Thyroid gland (tissue), 4 donors: Measurements from ENCODE around the gene KCNH5. TPM values are rescaled to one million over a fixed set of nuclear protein-coding genes. Genes with fewer than 3 reads are reported as not detected.
"Not testable (repeated sequence)": the region's sequence is repeated elsewhere in the genome, so short reads cannot be mapped to it uniquely, and the experiment has no call there.

ENCODE experiments used
- DNase-seq, 2 donors: peaks; one replicate each; pipeline ENCODE4 v3.0.0-alpha.2; 2019
- H3K27ac ChIP-seq, 3 donors: fragments of 200-600 bp; sonication (generic); 1 replicate in 2 of 3; 2 replicates in 1 of 3; pipeline ENCODE4 v1.5.1; 2016 to 2019; ENCODE audit warnings: mild to moderate bottlenecking in 1 of 3, moderate library complexity in 1 of 3
- H3K27me3 ChIP-seq: fragments of 200-600 bp; sonication (generic); one replicate; pipeline ENCODE4 v1.5.1; 2019
- H3K36me3 ChIP-seq, 2 donors: fragments of 200-600 bp; sonication (generic); one replicate each; pipeline ENCODE4 v1.5.1; 2016 to 2019
- H3K4me1 ChIP-seq, 2 donors: fragments of 200-600 bp; sonication (generic); one replicate each; pipeline ENCODE4 v1.5.1; 2017 to 2019
- H3K4me3 ChIP-seq, 3 donors: fragments of 200-600 bp; sonication (generic); replicated peaks in 1 of 3; 1 replicate in 2 of 3; 2 replicates in 1 of 3; pipeline ENCODE4 v1.5.1; 2016; ENCODE audit warnings: mild to moderate bottlenecking in 1 of 3
- H3K9me3 ChIP-seq: fragments of 200-600 bp; sonication (generic); one replicate; pipeline ENCODE4 v1.5.1; 2017
- CTCF ChIP-seq, 6 experiments: fragments of 200-600 bp in 3 of 6; fragments of 450-650 bp in 3 of 6; sonication (generic) in 3 of 6; IDR thresholded peaks; one replicate each; pipeline ENCODE4 v1.5.1; 2016 to 2019; ENCODE audit warnings: antibody characterized with exemption in 6 of 6, mild to moderate bottlenecking in 2 of 6, inconsistent platforms in 1 of 6, moderate library complexity in 1 of 6
- POLR2A ChIP-seq, 2 donors: fragments of 450-650 bp; IDR thresholded peaks; one replicate each; pipeline ENCODE4 v1.6.1; 2017; ENCODE audit warnings: antibody characterized with exemption in 2 of 2, mild to moderate bottlenecking in 2 of 2, moderate library complexity in 1 of 2
- WGBS, 2 donors: methylation state at CpG; one replicate each; pipeline ENCODE4 v1.1.5; 2017; 5-methylcytosine and 5-hydroxymethylcytosine counted together
- intact Hi-C: fragments of 100-400 bp; cut with DNase I; formaldehyde crosslinking; loops from one replicate; pipeline ENCODE4 v1.15.1; 2023
- total RNA-seq, 4 donors: library from RNA; depleted of rRNA; stranded (reverse); fragments of >200 nt; gene quantifications; one replicate each; pipeline ENCODE4 v1.2.3, GENCODE V29; 2016

The KCNH5 gene
- total RNA-seq, 4 donors from 2014 or later: not detected

- Histone ChIP-seq H3K4me1 (no peaks in the 10 kb centered on the region), H3K27me3 (no peaks in the 10 kb centered on the region), H3K4me3 (no peak overlapping the region), H3K36me3 (no peaks in the 10 kb centered on the region), H3K9me3 (no peaks in the 10 kb centered on the region), H3K27ac (no peak overlapping the region)
- no peak for DNase-seq
- WGBS, 2 donors: 66 to 67% methylated on average over 2 of the region's 2 CpGs
- intact Hi-C loops: no loop called here
- TF ChIP-seq CTCF (IDR thresholded peaks at IDR 0.05): no peak
- TF ChIP-seq POLR2A (IDR thresholded peaks at IDR 0.05): no peak
Observed at GRCh38 chr14:62824086-62824485, 221.2 kb downstream of the KCNH5 start.

DNA sequence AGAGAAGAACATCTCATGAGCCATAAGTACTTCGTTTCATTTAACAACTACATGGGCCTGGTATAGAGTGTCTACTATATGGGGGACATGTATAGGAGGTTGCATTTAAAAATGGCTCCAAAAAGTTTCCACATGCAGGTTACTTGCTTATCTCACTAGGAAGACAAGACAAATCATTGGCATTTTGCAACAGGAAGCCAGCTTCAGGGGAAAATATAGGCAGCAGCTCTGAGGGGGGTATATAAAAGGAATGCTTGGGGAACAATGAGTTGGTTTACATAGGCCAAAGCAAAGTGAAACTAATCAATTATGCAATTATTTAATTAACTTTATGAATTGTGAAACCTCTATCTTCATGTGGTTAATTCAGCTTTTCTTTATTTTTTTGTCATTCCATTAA, 225.3 kb downstream of the KCNH5 start:
- no peak overlapping the region for H3K27ac ChIP-seq
- intact Hi-C loops: no loop called here
- H3K4me3 ChIP-seq: no peak overlapping the region
- DNase-seq: no peak
- no peaks in the 10 kb centered on the region for H3K27me3 ChIP-seq
- H3K36me3 ChIP-seq: no peaks in the 10 kb centered on the region
- 78 to 83% methylated on average over 1 of the region's 1 CpG for WGBS, 2 donors
- no peaks in the 10 kb centered on the region for H3K9me3 ChIP-seq
- TF ChIP-seq CTCF (IDR thresholded peaks at IDR 0.05): no peak
- TF ChIP-seq POLR2A (IDR thresholded peaks at IDR 0.05): no peak
- no peaks in the 10 kb centered on the region for H3K4me1 ChIP-seq

- Histone ChIP-seq H3K27me3 (no peaks in the 10 kb centered on the region), H3K36me3 (no peaks in the 10 kb centered on the region), H3K27ac (no peak overlapping the region), H3K9me3 (no peaks in the 10 kb centered on the region), H3K4me3 (no peak overlapping the region), H3K4me1 (no peaks in the 10 kb centered on the region)
- DNase-seq: no peak
- WGBS, 2 donors: 77 to 80% methylated on average over 4 of the region's 4 CpGs
- intact Hi-C loops: no loop called here
- no peak for TF ChIP-seq POLR2A (IDR thresholded peaks at IDR 0.05)
- no peak for TF ChIP-seq CTCF (IDR thresholded peaks at IDR 0.05)
Observed at GRCh38 chr14:62807636-62808035, 237.6 kb downstream of the KCNH5 start.

DNA sequence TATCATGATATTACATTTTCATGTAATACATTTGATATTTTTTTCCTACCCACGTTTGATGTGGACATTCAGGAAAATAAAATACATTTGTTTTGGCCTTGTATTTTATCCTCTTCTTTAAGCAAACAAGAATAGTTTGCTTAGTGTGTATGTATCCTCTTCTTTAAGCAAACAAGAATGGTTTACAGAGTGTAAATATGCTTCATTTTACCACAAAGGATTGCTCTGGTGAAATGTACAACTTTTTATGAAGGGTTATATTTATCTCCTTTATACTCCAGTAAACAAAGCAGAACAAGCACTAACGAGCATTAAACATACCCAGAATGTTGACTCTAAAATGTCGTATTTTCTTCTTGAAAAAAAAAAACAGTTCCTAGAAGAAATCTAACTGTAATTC, 244.7 kb downstream of the KCNH5 start:
- intact Hi-C loops: no loop called here
- Histone ChIP-seq H3K4me3 (no peak overlapping the region), H3K36me3 (no peaks in the 10 kb centered on the region), H3K27me3 (no peaks in the 10 kb centered on the region), H3K9me3 (no peaks in the 10 kb centered on the region), H3K27ac (no peak overlapping the region), H3K4me1 (no peaks in the 10 kb centered on the region)
- WGBS, 2 donors: 63 to 69% methylated on average over 3 of the region's 3 CpGs
- DNase-seq: no peak
- no peak for TF ChIP-seq POLR2A (IDR thresholded peaks at IDR 0.05)

GRCh38 chr14:62796431-62796830, 248.8 kb downstream of the KCNH5 start:
- TF ChIP-seq POLR2A (IDR thresholded peaks at IDR 0.05) (no peak), CTCF (IDR thresholded peaks at IDR 0.05) (no peak)

GRCh38 chr14:62792578-62792977, 252.7 kb downstream of the KCNH5 start:
- Histone ChIP-seq H3K9me3 (no peaks in the 10 kb centered on the region), H3K27me3 (no peaks in the 10 kb centered on the region), H3K4me3 (no peak overlapping the region), H3K36me3 (no peaks in the 10 kb centered on the region), H3K4me1 (no peaks in the 10 kb centered on the region), H3K27ac (no peak overlapping the region)
- 89 to 91% methylated on average over 5 of the region's 5 CpGs for WGBS, 2 donors
- intact Hi-C loops: no loop called here
- DNase-seq: no peak
- TF ChIP-seq CTCF (IDR thresholded peaks at IDR 0.05) (no peak), POLR2A (IDR thresholded peaks at IDR 0.05) (no peak)

More at GRCh38 chr14:62796431-62796830, 248.8 kb downstream of the KCNH5 start:
- 82 to 87% methylated on average over 3 of the region's 3 CpGs for WGBS, 2 donors
- Histone ChIP-seq H3K27me3 (no peaks in the 10 kb centered on the region), H3K36me3 (no peaks in the 10 kb centered on the region), H3K4me3 (no peak overlapping the region), H3K27ac (no peak overlapping the region), H3K9me3 (no peaks in the 10 kb centered on the region), H3K4me1 (no peaks in the 10 kb centered on the region)
- DNase-seq: no peak
- intact Hi-C loops: no loop called here

- H3K36me3 ChIP-seq, H3K27ac ChIP-seq, H3K4me1 ChIP-seq, H3K9me3 ChIP-seq, intact Hi-C loops, H3K4me3 ChIP-seq, H3K27me3 ChIP-seq, DNase-seq: not testable (repeated sequence)
- WGBS, 2 donors: 67 to 68% methylated on average over 15 of the region's 15 CpGs
Observed at GRCh38 chr14:62781328-62781727, 263.9 kb downstream of the KCNH5 start.
